Choroid plexus epithelial cell (primary cell): ENCODE results near the gene DAB1.
A peak's percentile ranks its signal among the peaks of the same experiment; 100 is the strongest.
"Not testable (repeated sequence)": the region's sequence is repeated elsewhere in the genome, so short reads cannot be mapped to it uniquely, and the experiment has no call there.

ENCODE experiments used
- DNase-seq: peaks from one replicate; pipeline ENCODE4 v3.0.0-alpha.2; 2010; ENCODE audit warnings: low read depth
- H3K4me3 ChIP-seq: 2 replicates; pipeline ENCODE4 v1.5.1; 2011; ENCODE audit warnings: low read depth, mild to moderate bottlenecking, control low read depth, low read length, moderate library complexity
- CTCF ChIP-seq: conservative IDR thresholded peaks from 2 replicates; pipeline ENCODE4 v1.5.1; 2011; ENCODE audit warnings: low read depth, mild to moderate bottlenecking, control low read depth, inconsistent platforms, low read length, moderate library complexity

Gene DAB1

GRCh38 chr1:57089221-57089620 is 334.6 kb downstream of the DAB1 start:
- no peak for DNase-seq
- no peak overlapping the region for H3K4me3 ChIP-seq
- no peak for TF ChIP-seq CTCF

- DNase-seq, result no peak
- no peak for TF ChIP-seq CTCF
- H3K4me3 ChIP-seq, result no peak overlapping the region
Observed at GRCh38 chr1:57088653-57089052, 335.2 kb downstream of the DAB1 start.

GRCh38 chr1:57087660-57088059 is 336.2 kb downstream of the DAB1 start:
- DNase-seq, H3K4me3 ChIP-seq: not testable (repeated sequence)

- no peak for DNase-seq
- H3K4me3 ChIP-seq, result no peak overlapping the region
- TF ChIP-seq CTCF, result no peak
Observed at GRCh38 chr1:57086154-57086553, 337.7 kb downstream of the DAB1 start.

GRCh38 chr1:57084701-57085100 is 339.2 kb downstream of the DAB1 start:
- DNase-seq, result no peak
- TF ChIP-seq CTCF, result no peak
- no peak overlapping the region for H3K4me3 ChIP-seq

- no peak for DNase-seq
- no peak overlapping the region for H3K4me3 ChIP-seq
- TF ChIP-seq CTCF, result no peak
Observed at GRCh38 chr1:57082711-57083439, 341.0 kb downstream of the DAB1 start.

- H3K4me3 ChIP-seq, result no peak overlapping the region
- peak; percentile 28 for TF ChIP-seq CTCF
- no peak for DNase-seq
Observed at GRCh38 chr1:57079454-57080157, 344.3 kb downstream of the DAB1 start.
